Parathyroid adenoma (tissue), 2 donors: ENCODE results near the gene TNFRSF12A.

ENCODE experiments used
- H2AFZ ChIP-seq: fragments of 300-600 bp; sonication (generic); one replicate; pipeline ENCODE4 v1.7.0; 2017; ENCODE audit warnings: antibody characterized with exemption, mild to moderate bottlenecking
- H3K27ac ChIP-seq: fragments of 300-600 bp; sonication (generic); one replicate; pipeline ENCODE4 v1.7.0; 2017
- H3K27me3 ChIP-seq: fragments of 300-600 bp; sonication (generic); one replicate; pipeline ENCODE4 v1.7.0; 2017; ENCODE audit warnings: low read length; ENCODE audit not compliant: control insufficient read depth, insufficient read depth
- H3K36me3 ChIP-seq: fragments of 300-600 bp; sonication (generic); one replicate; pipeline ENCODE4 v1.7.0; 2017; ENCODE audit warnings: low read length; ENCODE audit not compliant: control insufficient read depth, insufficient read depth
- H3K4me1 ChIP-seq: fragments of 300-600 bp; sonication (generic); one replicate; pipeline ENCODE4 v1.7.0; 2017; ENCODE audit warnings: control low read depth
- H3K4me2 ChIP-seq: fragments of 300-600 bp; sonication (generic); one replicate; pipeline ENCODE4 v1.7.0; 2017; ENCODE audit warnings: low read length
- H3K4me3 ChIP-seq: fragments of 300-600 bp; sonication (generic); one replicate; pipeline ENCODE4 v1.7.0; 2017; ENCODE audit warnings: low read depth, low read length
- H3K79me2 ChIP-seq: fragments of 300-600 bp; sonication (generic); one replicate; pipeline ENCODE4 v1.7.0; 2017; ENCODE audit warnings: control low read depth
- H3K9ac ChIP-seq: fragments of 300-600 bp; sonication (generic); one replicate; pipeline ENCODE4 v1.7.0; 2017; ENCODE audit warnings: mild to moderate bottlenecking
- H3K9me3 ChIP-seq: fragments of 300-600 bp; sonication (generic); one replicate; pipeline ENCODE4 v1.7.0; 2017; ENCODE audit warnings: low read length; ENCODE audit not compliant: control insufficient read depth
- CTCF ChIP-seq: fragments of 300-600 bp; sonication (generic); IDR thresholded peaks from one replicate; pipeline ENCODE4 v1.7.0; 2017; ENCODE audit warnings: antibody characterized with exemption, mild to moderate bottlenecking
- donor health status: primary hyperparathyroidism.

Gene TNFRSF12A

GRCh38 chr16:2987833-2988232 is 32.3 kb upstream of the TNFRSF12A start:
- H3K27ac ChIP-seq, result no peak overlapping the region
- H3K9me3 ChIP-seq, result no peaks in the 10 kb centered on the region
- no peak overlapping the region for H3K4me3 ChIP-seq
- no peaks in the 10 kb centered on the region for H3K36me3 ChIP-seq
- no peak overlapping the region for H2AFZ ChIP-seq
- H3K4me2 ChIP-seq, result no peak overlapping the region
- H3K27me3 ChIP-seq, result no peaks in the 10 kb centered on the region
- H3K4me1 ChIP-seq, result peaks cover 3% of the 10 kb centered on the region
- no peak for TF ChIP-seq CTCF
- H3K9ac ChIP-seq, result no peak overlapping the region
- H3K79me2 ChIP-seq, result no peaks in the 10 kb centered on the region

- Histone ChIP-seq H3K36me3 (no peaks in the 10 kb centered on the region), H2AFZ (no peak overlapping the region), H3K9ac (no peak overlapping the region), H3K4me3 (no peak overlapping the region), H3K27me3 (no peaks in the 10 kb centered on the region), H3K79me2 (no peaks in the 10 kb centered on the region), H3K4me1 (peaks cover 3% of the 10 kb centered on the region), H3K9me3 (no peaks in the 10 kb centered on the region), H3K27ac (no peak overlapping the region), H3K4me2 (no peak overlapping the region)
- no peak for TF ChIP-seq CTCF
These were observed 31.5 kb upstream of the TNFRSF12A start for GRCh38 chr16:2988590-2989099.

GRCh38 chr16:2990891-2991290 is 29.3 kb upstream of the TNFRSF12A start:
- H2AFZ ChIP-seq, result no peak overlapping the region
- H3K79me2 ChIP-seq, result no peaks in the 10 kb centered on the region
- no peaks in the 10 kb centered on the region for H3K27me3 ChIP-seq
- H3K36me3 ChIP-seq, result no peaks in the 10 kb centered on the region
- H3K4me2 ChIP-seq, result no peak overlapping the region
- no peak overlapping the region for H3K4me3 ChIP-seq
- no peak overlapping the region for H3K27ac ChIP-seq
- no peaks in the 10 kb centered on the region for H3K9me3 ChIP-seq
- no peak for TF ChIP-seq CTCF
- H3K4me1 ChIP-seq, result no peaks in the 10 kb centered on the region
- no peak overlapping the region for H3K9ac ChIP-seq

- H2AFZ ChIP-seq, result no peak overlapping the region
- no peak overlapping the region for H3K27ac ChIP-seq
- H3K9ac ChIP-seq, result no peak overlapping the region
- no peaks in the 10 kb centered on the region for H3K4me1 ChIP-seq
- no peaks in the 10 kb centered on the region for H3K36me3 ChIP-seq
- no peaks in the 10 kb centered on the region for H3K27me3 ChIP-seq
- H3K4me2 ChIP-seq, result no peak overlapping the region
- TF ChIP-seq CTCF, result no peak
- no peaks in the 10 kb centered on the region for H3K9me3 ChIP-seq
- no peak overlapping the region for H3K4me3 ChIP-seq
- no peaks in the 10 kb centered on the region for H3K79me2 ChIP-seq
These were observed 28.5 kb upstream of the TNFRSF12A start for GRCh38 chr16:2991566-2992261.
